HG03095 (cell line): ENCODE measurements around the gene TCF15.
"Not testable (repeated sequence)": the region's sequence is repeated elsewhere in the genome, so short reads cannot be mapped to it uniquely, and the experiment has no call there.

Source experiments
- ATAC-seq: cut with Tn5 transposase; IDR thresholded peaks from one replicate; pipeline ENCODE4 v1.9.1; 2021; ENCODE audit warnings: moderate library complexity; ENCODE audit not compliant: unreplicated experiment

The TCF15 gene

DNA sequence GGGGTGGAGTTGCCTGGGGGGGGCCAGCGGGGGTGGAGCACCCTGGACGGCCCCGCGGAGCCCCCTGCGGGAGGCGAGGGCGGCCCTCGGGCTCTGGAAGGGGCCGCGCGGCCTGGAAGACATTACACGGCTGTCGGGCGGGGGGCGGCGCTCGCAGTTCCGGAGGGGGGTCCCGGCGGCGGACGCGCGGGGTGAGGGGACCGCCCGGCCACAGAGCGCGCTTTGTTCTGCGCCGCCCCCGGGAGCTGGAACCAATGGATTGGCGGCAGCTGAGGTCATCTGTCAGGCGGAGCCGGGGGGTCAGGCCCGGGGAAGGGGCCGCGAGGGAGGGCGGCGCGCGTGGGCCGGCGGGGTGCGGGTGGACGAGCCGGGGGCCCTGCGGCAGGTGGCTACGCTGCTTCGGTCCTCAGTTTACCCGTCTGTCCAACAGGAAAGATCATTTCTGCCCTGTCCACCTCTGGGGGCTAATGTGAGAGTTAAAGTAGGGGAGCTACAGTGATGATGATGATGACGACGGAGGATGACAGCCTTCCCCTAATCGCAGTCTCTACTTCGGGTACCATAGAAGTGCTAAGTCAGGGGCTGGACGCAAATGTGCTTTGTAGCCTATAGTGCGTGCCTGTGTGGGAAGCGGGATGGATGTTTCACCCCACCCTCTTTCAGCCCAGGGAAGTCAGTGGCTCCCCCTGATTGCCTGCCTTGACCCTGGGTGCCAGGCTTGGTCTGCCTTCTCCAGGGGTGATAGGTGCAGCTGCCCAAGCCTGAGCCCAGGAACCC lies 32.5 kb upstream of the TCF15 start:
- no peak for ATAC-seq

GRCh38 chr20:642013-642397 lies 31.9 kb upstream of the TCF15 start:
- ATAC-seq: not testable (repeated sequence)

- ATAC-seq: no peak
Measured at GRCh38 chr20:641516-641875, 31.4 kb upstream of the TCF15 start.

GRCh38 chr20:640674-641515 lies 30.8 kb upstream of the TCF15 start:
- no peak for ATAC-seq

DNA sequence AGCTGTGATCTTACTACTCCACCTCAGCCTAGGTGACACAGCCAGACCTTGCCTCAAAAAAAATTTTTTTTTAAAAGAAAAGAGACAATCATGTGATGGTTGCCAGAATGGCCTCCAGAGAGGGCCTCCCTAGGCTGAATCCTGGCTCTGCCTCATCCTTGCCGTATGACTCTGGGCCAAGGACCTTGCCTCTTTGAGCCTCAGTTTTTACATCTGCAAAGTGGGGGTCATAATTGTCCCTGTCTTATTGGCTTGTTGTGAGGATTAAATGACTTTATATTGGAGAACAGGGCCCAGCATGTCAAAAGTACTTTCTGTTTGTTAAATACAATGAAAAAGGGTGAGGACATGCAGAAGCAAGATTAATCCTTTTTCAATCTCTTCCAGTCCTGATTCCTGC lies 28.5 kb upstream of the TCF15 start:
- ATAC-seq: no peak

GRCh38 chr20:637559-637958 lies 27.4 kb upstream of the TCF15 start:
- no peak for ATAC-seq

GRCh38 chr20:635893-636338 lies 25.8 kb upstream of the TCF15 start:
- no peak for ATAC-seq

DNA sequence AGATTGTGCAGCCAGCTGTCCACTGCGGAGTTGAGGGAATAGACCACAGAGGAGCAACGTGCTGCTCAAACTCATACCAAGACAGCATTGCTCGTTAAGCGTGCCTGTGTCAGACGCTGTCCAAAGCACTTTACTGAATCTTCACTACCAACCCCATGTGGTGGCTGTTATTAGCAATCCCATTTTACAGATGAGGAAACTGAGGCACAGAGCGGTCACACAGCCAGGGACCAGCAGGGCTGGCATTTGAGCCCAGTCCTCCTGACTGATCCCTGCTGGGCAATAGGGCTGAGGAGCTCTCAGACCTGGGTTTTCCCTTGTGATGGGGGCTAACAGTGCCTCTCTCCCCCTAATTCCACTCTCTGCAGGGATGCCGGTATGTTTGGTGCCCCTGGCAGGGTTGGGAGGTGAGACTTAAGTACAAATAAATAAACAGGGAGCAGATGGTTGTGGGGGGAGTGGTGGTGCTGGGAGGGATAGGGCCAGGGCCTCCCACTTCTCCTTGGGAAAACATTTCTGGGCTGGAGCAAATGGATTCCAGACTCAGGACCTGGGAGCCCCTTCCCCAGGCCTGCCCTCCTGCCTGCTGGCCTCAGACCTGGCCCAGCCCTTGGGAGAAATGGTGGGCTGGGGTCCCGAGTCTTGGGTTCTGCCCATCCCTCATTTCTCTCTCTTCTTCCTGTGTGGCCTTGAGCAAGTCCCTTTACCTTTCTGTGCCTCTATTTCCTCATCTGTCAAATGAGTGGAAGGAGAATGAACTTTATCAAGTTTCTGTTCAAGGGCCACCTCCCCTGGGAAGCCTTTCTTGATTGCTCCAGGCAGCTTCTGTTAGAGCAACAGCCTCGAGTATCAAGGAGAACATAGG lies 25.2 kb upstream of the TCF15 start:
- no peak for ATAC-seq

DNA sequence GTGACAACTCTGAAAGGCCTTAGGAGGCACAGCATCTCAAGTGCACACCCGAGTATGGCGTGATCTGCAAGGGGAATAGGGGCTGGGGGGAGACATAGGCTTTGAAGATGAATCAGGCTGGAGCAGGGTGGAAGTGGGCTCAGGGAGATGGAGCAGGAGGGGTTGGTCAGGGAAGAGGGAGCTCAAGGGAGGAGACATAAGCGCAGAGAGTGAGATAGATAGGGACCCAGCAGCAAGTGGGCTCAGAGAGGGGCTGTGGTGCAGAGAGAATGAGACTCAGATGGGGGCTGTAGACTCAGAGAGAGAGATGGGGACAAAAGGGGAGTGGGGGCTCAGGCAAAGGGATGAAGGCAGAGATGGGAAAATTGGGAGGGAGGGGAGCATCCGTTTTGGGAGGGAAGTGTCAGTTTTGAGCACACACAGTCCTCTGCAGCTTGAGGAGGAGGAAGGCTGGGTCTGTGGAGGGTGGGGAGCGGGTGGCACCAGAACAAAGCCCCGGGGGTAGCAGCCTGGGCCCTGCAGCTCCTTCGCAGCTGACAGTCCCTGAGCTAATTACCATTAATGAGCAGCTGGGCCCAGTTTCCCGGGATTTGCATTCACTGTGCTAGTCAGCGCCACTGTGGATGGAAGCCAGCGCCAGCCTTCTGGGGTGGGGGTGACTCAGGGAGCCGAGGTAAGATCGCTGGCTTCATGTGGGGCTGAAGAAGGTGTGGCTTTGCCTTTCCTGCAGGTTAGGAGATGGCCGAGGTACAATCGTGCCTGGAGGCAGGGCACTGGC lies 24.2 kb upstream of the TCF15 start:
- no peak for ATAC-seq

GRCh38 chr20:631101-631500 lies 21.0 kb upstream of the TCF15 start:
- ATAC-seq: no peak

DNA sequence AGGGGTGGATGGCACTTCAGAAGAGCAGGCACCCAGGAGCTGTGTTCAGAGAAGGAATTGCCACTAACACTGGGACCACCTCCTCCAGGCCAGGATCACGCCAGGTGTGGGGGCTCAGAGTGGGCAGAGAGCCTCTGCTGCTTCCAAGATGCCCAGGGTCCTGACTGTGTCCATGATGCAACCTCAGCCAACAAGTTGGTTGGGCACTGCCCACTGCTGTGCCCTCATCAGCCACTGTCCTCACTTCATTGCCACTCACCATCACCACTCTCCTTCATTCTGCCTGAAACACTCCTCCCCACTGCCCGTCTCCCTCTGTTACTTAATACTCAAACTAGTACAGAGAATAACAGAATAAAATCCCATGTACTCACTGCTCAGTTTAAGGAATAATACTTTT lies 16.5 kb upstream of the TCF15 start:
- no peak for ATAC-seq

DNA sequence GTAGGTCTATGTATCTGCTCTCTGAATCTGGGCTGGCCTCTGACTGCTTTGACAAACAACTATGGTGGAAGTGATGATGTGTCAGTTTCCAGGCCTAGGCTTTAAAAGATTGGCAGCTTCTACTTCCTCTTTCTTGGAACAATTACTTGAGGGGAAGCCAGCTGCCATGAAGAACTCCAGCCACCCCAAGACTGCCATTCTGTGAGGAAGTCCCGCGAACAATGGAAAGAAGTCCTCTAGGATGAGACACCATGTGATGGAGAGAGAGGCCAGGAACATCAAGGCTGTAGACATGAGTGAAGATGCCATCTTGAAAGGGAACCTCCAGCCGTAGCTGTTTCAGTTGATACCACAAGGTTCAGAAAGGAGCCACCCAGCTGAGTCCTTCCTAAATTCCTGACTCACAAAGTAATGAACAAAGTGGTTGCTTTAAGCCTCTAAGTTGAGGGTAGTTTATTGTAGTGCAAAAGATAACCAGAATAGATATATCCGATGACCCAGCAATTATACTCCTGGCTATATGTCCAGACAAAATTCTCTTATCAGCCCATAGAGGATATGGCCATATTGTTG lies 15.3 kb upstream of the TCF15 start:
- ATAC-seq: no peak

- no peak for ATAC-seq
Measured at GRCh38 chr20:623704-624103, 13.6 kb upstream of the TCF15 start.

- no peak for ATAC-seq
Measured at GRCh38 chr20:623021-623420, 12.9 kb upstream of the TCF15 start.

DNA sequence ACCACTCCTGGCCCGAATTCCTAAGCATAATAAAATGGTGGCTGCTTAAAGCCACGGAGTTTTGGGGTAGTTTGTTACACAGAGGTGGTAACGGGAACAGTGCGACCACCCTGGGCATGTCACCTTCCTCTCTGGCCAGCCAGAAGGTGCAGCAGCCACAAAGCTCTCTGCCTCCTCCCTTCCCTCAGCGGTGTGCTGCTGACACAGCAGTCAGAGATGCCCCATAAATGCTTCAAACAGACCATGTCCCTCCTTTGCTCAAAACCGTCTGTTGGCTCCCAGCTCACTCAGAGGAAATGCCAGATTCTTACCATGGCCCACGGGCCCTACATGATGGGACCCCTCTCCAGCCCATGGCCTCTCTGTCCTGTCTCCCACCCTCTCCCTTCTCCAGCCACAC lies 12.1 kb upstream of the TCF15 start:
- no peak for ATAC-seq

- ATAC-seq: no peak
Measured at GRCh38 chr20:621125-621756, 11.1 kb upstream of the TCF15 start.

DNA sequence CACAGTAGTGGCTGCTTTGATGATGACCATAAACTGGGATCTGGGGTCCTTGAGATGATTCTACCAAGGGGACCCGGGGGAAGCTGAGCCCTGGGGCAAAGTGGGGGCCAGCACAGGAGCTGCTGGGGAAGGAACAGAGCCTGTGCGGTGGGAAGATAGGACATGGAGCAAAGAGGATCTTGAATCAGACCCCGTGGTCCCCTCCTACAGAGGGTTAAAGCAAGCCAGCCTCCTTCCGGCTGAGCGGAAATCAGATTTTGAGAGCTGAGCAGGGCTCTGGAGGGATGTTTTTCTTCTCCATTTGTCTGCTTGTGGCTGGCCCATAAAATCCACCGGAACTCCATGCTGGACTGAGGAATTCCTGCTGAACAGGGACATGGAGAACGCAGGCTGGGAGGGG lies 10.1 kb upstream of the TCF15 start:
- no peak for ATAC-seq

DNA sequence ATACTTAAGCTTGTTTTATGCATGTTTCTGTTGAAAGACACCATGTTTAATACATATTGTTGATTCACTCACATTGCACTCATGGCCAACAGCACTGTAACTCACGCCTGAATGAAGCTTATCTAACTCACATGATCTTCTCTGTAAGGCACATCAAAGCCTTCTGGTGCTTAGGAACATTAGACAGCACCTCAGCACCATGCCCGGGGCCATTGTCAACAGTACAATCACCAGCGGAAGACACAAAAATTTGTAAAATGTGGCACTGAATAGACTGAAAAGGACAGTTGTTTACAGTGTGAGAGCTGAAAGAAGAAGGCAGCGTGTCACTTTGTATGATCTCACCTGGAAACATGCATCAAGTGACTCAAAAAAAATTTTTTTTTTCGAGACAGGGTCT lies 8.9 kb upstream of the TCF15 start:
- no peak for ATAC-seq

GRCh38 chr20:617934-618690 lies 8.0 kb upstream of the TCF15 start:
- no peak for ATAC-seq
